Mesenchymal stem cell (in vitro differentiated cells and primary cell): Measurements from ENCODE around the gene MNX1.

Experiments used
- DNase-seq: peaks from one replicate; pipeline ENCODE4 v3.0.0-alpha.2; 2013
- H2AFZ ChIP-seq: one replicate; pipeline ENCODE4 v1.6.1; 2013; ENCODE audit warnings: low read depth, mild to moderate bottlenecking, control low read depth, inconsistent platforms, low read length, moderate library complexity
- H2AK5ac ChIP-seq: 2 replicates; pipeline ENCODE4 v1.6.1; 2013; ENCODE audit warnings: low read length, moderate library complexity, mild to moderate bottlenecking, inconsistent platforms; ENCODE audit not compliant: severe bottlenecking
- H2BK120ac ChIP-seq: one replicate; pipeline ENCODE4 v1.6.1; 2013; ENCODE audit warnings: low read depth, mild to moderate bottlenecking, inconsistent platforms, low read length, moderate library complexity
- H2BK12ac ChIP-seq, 2 experiments: one replicate each; pipeline ENCODE4 v1.6.1; 2013; ENCODE audit warnings: inconsistent platforms in 2 of 2, low read length in 2 of 2, mild to moderate bottlenecking in 2 of 2, moderate library complexity in 2 of 2, control low read depth in 1 of 2
- H2BK15ac ChIP-seq: one replicate; pipeline ENCODE4 v1.6.1; 2013; ENCODE audit warnings: mild to moderate bottlenecking, low read depth, inconsistent platforms; ENCODE audit not compliant: poor library complexity, severe bottlenecking
- H2BK5ac ChIP-seq: 2 replicates; pipeline ENCODE4 v1.6.1; 2013; ENCODE audit warnings: low read depth, mild to moderate bottlenecking, low read length, control low read depth, inconsistent platforms; ENCODE audit not compliant: poor library complexity, severe bottlenecking
- H3K14ac ChIP-seq, 2 experiments: one replicate each; pipeline ENCODE4 v1.6.1; 2013; ENCODE audit warnings: inconsistent platforms in 2 of 2, low read length in 2 of 2, control low read depth in 1 of 2, mild to moderate bottlenecking in 1 of 2, moderate library complexity in 1 of 2
- H3K18ac ChIP-seq, 2 experiments: one replicate each; pipeline ENCODE4 v1.6.1; 2013; ENCODE audit warnings: inconsistent platforms in 2 of 2, low read length in 2 of 2, control low read depth in 1 of 2, low read depth in 1 of 2, mild to moderate bottlenecking in 1 of 2
- H3K23ac ChIP-seq, 2 experiments: one replicate each; pipeline ENCODE4 v1.6.1; 2013; ENCODE audit warnings: inconsistent platforms in 2 of 2, low read length in 2 of 2, mild to moderate bottlenecking in 2 of 2, moderate library complexity in 2 of 2, control low read depth in 1 of 2
- H3K27ac ChIP-seq: 2 replicates; pipeline ENCODE4 v1.5.1; 2013; ENCODE audit warnings: mild to moderate bottlenecking, moderate library complexity, low read length, control low read depth, inconsistent platforms; ENCODE audit not compliant: poor library complexity, severe bottlenecking
- H3K27me3 ChIP-seq, 2 experiments: 2 replicates each; pipeline versions ENCODE4 v1.6.1 to v1.7.0; 2013; ENCODE audit warnings: low read length in 2 of 2, mild to moderate bottlenecking in 2 of 2, moderate library complexity in 2 of 2, control low read depth in 1 of 2, inconsistent platforms in 1 of 2; ENCODE audit not compliant: control insufficient read depth in 1 of 2, insufficient read depth in 1 of 2
- H3K36me3 ChIP-seq, 2 experiments: 2 replicates each; pipeline versions ENCODE4 v1.6.1 to v1.7.0; 2013; ENCODE audit warnings: low read length in 2 of 2, control low read depth in 1 of 2, inconsistent platforms in 1 of 2, low read depth in 1 of 2, mild to moderate bottlenecking in 1 of 2; ENCODE audit not compliant: insufficient read depth in 2 of 2, control insufficient read depth in 1 of 2
- H3K4ac ChIP-seq, 2 experiments: one replicate each; pipeline ENCODE4 v1.6.1; 2013; ENCODE audit warnings: inconsistent platforms in 2 of 2, low read length in 2 of 2, mild to moderate bottlenecking in 2 of 2, moderate library complexity in 2 of 2, control low read depth in 1 of 2, low read depth in 1 of 2
- H3K4me1 ChIP-seq: 2 replicates; pipeline ENCODE4 v1.6.1; 2013; ENCODE audit warnings: low read depth, low read length, control low read depth; ENCODE audit not compliant: control insufficient read depth, insufficient read depth
- H3K4me2 ChIP-seq: 2 replicates; pipeline ENCODE4 v1.6.1; 2013; ENCODE audit warnings: low read length, mild to moderate bottlenecking, inconsistent platforms; ENCODE audit not compliant: poor library complexity, severe bottlenecking
- H3K4me3 ChIP-seq, 2 experiments: 2 replicates each; pipeline versions ENCODE4 v1.5.1 to v1.7.0; 2013; ENCODE audit warnings: low read length in 2 of 2, mild to moderate bottlenecking in 2 of 2, control low read depth in 1 of 2, low read depth in 1 of 2; ENCODE audit not compliant: insufficient read depth in 1 of 2
- H3K79me1 ChIP-seq: replicated peaks from 2 replicates; pipeline ENCODE4 v1.6.1; 2013; ENCODE audit warnings: mild to moderate bottlenecking, control low read depth, low read length, inconsistent platforms; ENCODE audit not compliant: poor library complexity, severe bottlenecking
- H3K9ac ChIP-seq: 2 replicates; pipeline ENCODE4 v1.7.0; 2013; ENCODE audit warnings: mild to moderate bottlenecking, low read length, moderate library complexity
- H3K9me3 ChIP-seq: 2 replicates; pipeline ENCODE4 v1.7.0; 2013; ENCODE audit warnings: mild to moderate bottlenecking, low read length; ENCODE audit not compliant: control insufficient read depth
- H4K8ac ChIP-seq: one replicate; pipeline ENCODE4 v1.6.1; 2013; ENCODE audit warnings: inconsistent platforms, mild to moderate bottlenecking, low read length, moderate library complexity
- H4K91ac ChIP-seq: one replicate; pipeline ENCODE4 v1.6.1; 2013; ENCODE audit warnings: mild to moderate bottlenecking, low read length, inconsistent platforms
- WGBS: methylation state at CpG from one replicate; pipeline ENCODE4 v1.1.7; 2013; ENCODE audit warnings: mixed read lengths; 5-methylcytosine and 5-hydroxymethylcytosine counted together

The MNX1 gene

GRCh38 chr7:157004521-157005455 is 5.7 kb downstream of the MNX1 start:
- Histone ChIP-seq H2BK120ac (no peak overlapping the region), H4K91ac (no peak overlapping the region), H2AK5ac (no peak overlapping the region), H2AFZ (no peak overlapping the region), H3K4me3 (peak overlapping the region in 1 of 2 experiments; percentile 52), H3K27me3 (peaks cover 92 to 94% of the 10 kb centered on the region in 2 experiments), H2BK15ac (no peak overlapping the region), H3K4ac (no peak overlapping the region), H3K9me3 (no peaks in the 10 kb centered on the region), H3K36me3 (no peaks in the 10 kb centered on the region), H3K79me1 (no peaks in the 10 kb centered on the region), H3K18ac (no peak overlapping the region), H3K23ac (peak overlapping the region in 1 of 2 experiments; percentile 23), H3K14ac (no peak overlapping the region), H3K4me2 (no peak overlapping the region), H2BK5ac (no peak overlapping the region), H3K9ac (no peak overlapping the region), H4K8ac (no peak overlapping the region), H3K4me1 (peaks cover 47% of the 10 kb centered on the region), H3K27ac (no peak overlapping the region), H2BK12ac (no peak overlapping the region)
- DNase-seq, result no peak
- WGBS, result 5% methylated on average over 50 of the region's 56 CpGs

- H3K9ac ChIP-seq, result no peak overlapping the region
- no peak overlapping the region for H4K8ac ChIP-seq
- H4K91ac ChIP-seq, result no peak overlapping the region
- no peak overlapping the region for H2BK12ac ChIP-seq
- no peak overlapping the region for H2BK5ac ChIP-seq
- H3K27ac ChIP-seq, result no peak overlapping the region
- peaks cover 43% of the 10 kb centered on the region for H3K4me1 ChIP-seq
- peak; percentile 33 for DNase-seq
- no peak overlapping the region for H2BK15ac ChIP-seq
- H3K79me1 ChIP-seq, result no peaks in the 10 kb centered on the region
- no peak overlapping the region for H3K4ac ChIP-seq
- H3K36me3 ChIP-seq, result no peaks in the 10 kb centered on the region
- peak overlapping the region; percentile 65 for H2AFZ ChIP-seq
- H2AK5ac ChIP-seq, result no peak overlapping the region
- H3K27me3 ChIP-seq, result peaks cover 93 to 94% of the 10 kb centered on the region in 2 experiments
- no peaks in the 10 kb centered on the region for H3K9me3 ChIP-seq
- H3K14ac ChIP-seq, result no peak overlapping the region
- no peak overlapping the region for H2BK120ac ChIP-seq
- H3K18ac ChIP-seq, result no peak overlapping the region
- peak overlapping the region; percentile 35 for H3K4me2 ChIP-seq
- peak overlapping the region in 1 of 2 experiments; percentile 52 for H3K4me3 ChIP-seq
- H3K23ac ChIP-seq, result peak overlapping the region in 1 of 2 experiments; percentile 55
- WGBS, result 1% methylated on average over 59 of the region's 60 CpGs
These were observed 6.5 kb downstream of the MNX1 start for GRCh38 chr7:157003756-157004520.

- H2BK5ac ChIP-seq, result no peak overlapping the region
- no peak overlapping the region for H3K14ac ChIP-seq
- no peak overlapping the region for H3K23ac ChIP-seq
- H2AK5ac ChIP-seq, result no peak overlapping the region
- peaks cover 93 to 94% of the 10 kb centered on the region in 2 experiments for H3K27me3 ChIP-seq
- no peak overlapping the region for H3K4me3 ChIP-seq
- no peak overlapping the region for H3K4ac ChIP-seq
- no peaks in the 10 kb centered on the region for H3K9me3 ChIP-seq
- peak overlapping the region; percentile 35 for H3K4me2 ChIP-seq
- no peak overlapping the region for H2BK15ac ChIP-seq
- H3K4me1 ChIP-seq, result peaks cover 39% of the 10 kb centered on the region
- no peak for DNase-seq
- H3K18ac ChIP-seq, result no peak overlapping the region
- H2BK120ac ChIP-seq, result no peak overlapping the region
- H2BK12ac ChIP-seq, result no peak overlapping the region
- no peaks in the 10 kb centered on the region for H3K79me1 ChIP-seq
- no peak overlapping the region for H3K27ac ChIP-seq
- no peak overlapping the region for H3K9ac ChIP-seq
- H4K8ac ChIP-seq, result no peak overlapping the region
- H3K36me3 ChIP-seq, result no peaks in the 10 kb centered on the region
- no peak overlapping the region for H4K91ac ChIP-seq
- WGBS, result 0% methylated on average over 1 of the region's 6 CpGs
- no peak overlapping the region for H2AFZ ChIP-seq
These were observed 7.1 kb downstream of the MNX1 start for GRCh38 chr7:157003445-157003755.

GRCh38 chr7:157002819-157003421 is 7.5 kb downstream of the MNX1 start:
- Histone ChIP-seq H3K27me3 (peaks cover 93 to 94% of the 10 kb centered on the region in 2 experiments), H3K23ac (peak overlapping the region in 1 of 2 experiments; percentile 68), H2AFZ (no peak overlapping the region), H2AK5ac (no peak overlapping the region), H3K4ac (no peak overlapping the region), H2BK15ac (no peak overlapping the region), H3K9ac (no peak overlapping the region), H4K91ac (no peak overlapping the region), H3K9me3 (no peaks in the 10 kb centered on the region), H3K36me3 (no peaks in the 10 kb centered on the region), H3K4me1 (peaks cover 39% of the 10 kb centered on the region), H3K18ac (no peak overlapping the region), H2BK120ac (no peak overlapping the region), H3K4me2 (no peak overlapping the region), H2BK12ac (no peak overlapping the region), H3K14ac (no peak overlapping the region), H3K79me1 (no peaks in the 10 kb centered on the region), H2BK5ac (no peak overlapping the region), H4K8ac (no peak overlapping the region), H3K27ac (no peak overlapping the region), H3K4me3 (no peak overlapping the region)
- DNase-seq, result no peak
- WGBS, result 2% methylated on average over 47 of the region's 47 CpGs
